ENCODE measurements around the gene UTS2R. TPM values are rescaled to one million over a fixed set of nuclear protein-coding genes. Genes with fewer than 3 reads are reported as not detected.
A peak's percentile ranks its signal among the peaks of the same experiment; 100 is the strongest.

Gene UTS2R
- total RNA-seq, 1 donor from 2014 or later = not detected

GRCh38 chr17:82419540-82419939 lies 48.0 kb downstream of the UTS2R start:
- no peak for TF ChIP-seq CTCF (IDR thresholded peaks at IDR 0.05; ENCODE audit: unreplicated experiment)
- no peak for DNase-seq (ENCODE audit: low spot score)
- no peak overlapping the region for H3K27ac Mint-ChIP-seq (ENCODE audit: unreplicated experiment)
- H3K4me1 Mint-ChIP-seq (ENCODE audit: unreplicated experiment) = no peaks in the 10 kb centered on the region
- peaks cover 2% of the 10 kb centered on the region for H3K27me3 Mint-ChIP-seq (ENCODE audit: unreplicated experiment)
- H3K4me3 Mint-ChIP-seq (ENCODE audit: unreplicated experiment) = peak overlapping the region; percentile 28
- peaks cover 4% of the 10 kb centered on the region for H3K9me3 Mint-ChIP-seq (ENCODE audit: unreplicated experiment)
- peaks cover 22% of the 10 kb centered on the region for H3K36me3 Mint-ChIP-seq (ENCODE audit: low read depth, unreplicated experiment)

GRCh38 chr17:82424001-82424862 lies 52.7 kb downstream of the UTS2R start:
- Mint-ChIP-seq H3K36me3 (ENCODE audit: low read depth, unreplicated experiment) (peaks cover 22% of the 10 kb centered on the region), H3K27ac (ENCODE audit: unreplicated experiment) (peak overlapping the region; percentile 17), H3K9me3 (ENCODE audit: unreplicated experiment) (peaks cover 4% of the 10 kb centered on the region), H3K27me3 (ENCODE audit: unreplicated experiment) (peaks cover 4% of the 10 kb centered on the region), H3K4me1 (ENCODE audit: unreplicated experiment) (peaks cover 8% of the 10 kb centered on the region), H3K4me3 (ENCODE audit: unreplicated experiment) (no peak overlapping the region)
- DNase-seq (ENCODE audit: low spot score) = peak; percentile 33
- TF ChIP-seq CTCF (IDR thresholded peaks at IDR 0.05; ENCODE audit: unreplicated experiment) = peak; percentile 62

DNA sequence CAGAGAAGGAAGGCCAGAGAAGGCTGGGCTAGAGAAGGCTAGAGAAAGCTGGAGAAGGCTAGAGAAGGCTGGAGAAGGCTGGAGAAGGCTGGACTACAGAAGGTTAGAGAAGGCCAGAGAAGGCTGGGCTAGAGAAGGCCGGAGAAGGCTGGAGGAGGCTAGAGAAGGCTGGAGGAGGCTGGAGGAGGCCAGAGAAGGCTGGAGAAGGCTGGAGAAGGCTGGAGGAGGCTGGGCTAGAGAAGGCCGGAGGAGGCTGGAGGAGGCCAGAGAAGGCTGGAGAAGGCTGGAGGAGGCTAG lies 53.2 kb downstream of the UTS2R start:
- Mint-ChIP-seq H3K27me3 (ENCODE audit: unreplicated experiment) (peaks cover 4% of the 10 kb centered on the region), H3K27ac (ENCODE audit: unreplicated experiment) (peak overlapping the region; percentile 17), H3K9me3 (ENCODE audit: unreplicated experiment) (peaks cover 4% of the 10 kb centered on the region), H3K4me1 (ENCODE audit: unreplicated experiment) (peaks cover 8% of the 10 kb centered on the region), H3K36me3 (ENCODE audit: low read depth, unreplicated experiment) (peaks cover 22% of the 10 kb centered on the region), H3K4me3 (ENCODE audit: unreplicated experiment) (no peak overlapping the region)
- TF ChIP-seq CTCF (IDR thresholded peaks at IDR 0.05; ENCODE audit: unreplicated experiment) = no peak
- DNase-seq (ENCODE audit: low spot score) = no peak

Other genes starting within 250 kb of the UTS2R start
- 37.2 TPM for gene CCDC57, start 158.9 kb upstream of the UTS2R start, total RNA-seq (ENCODE audit: unreplicated experiment)
- gene SLC16A3, start 142.7 kb upstream of the UTS2R start, total RNA-seq (ENCODE audit: unreplicated experiment) = 76.2 TPM
- 149 TPM for gene CSNK1D, start 98.1 kb upstream of the UTS2R start, total RNA-seq (ENCODE audit: unreplicated experiment)
- gene CD7, start 54.2 kb upstream of the UTS2R start, total RNA-seq (ENCODE audit: unreplicated experiment) = not detected
- not detected for gene SECTM1, start 38.0 kb upstream of the UTS2R start, total RNA-seq (ENCODE audit: unreplicated experiment)
- 0.26 TPM for gene TEX19, start 12.5 kb upstream of the UTS2R start, total RNA-seq (ENCODE audit: unreplicated experiment)
- 22.0 TPM for gene HEXD, start 46.6 kb downstream of the UTS2R start, total RNA-seq (ENCODE audit: unreplicated experiment)
- gene OGFOD3, start 46.8 kb downstream of the UTS2R start, total RNA-seq (ENCODE audit: unreplicated experiment) = 15.7 TPM
- gene CYBC1, start 79.0 kb downstream of the UTS2R start, total RNA-seq (ENCODE audit: unreplicated experiment) = 75.7 TPM
- gene NARF, start 87.0 kb downstream of the UTS2R start, total RNA-seq (ENCODE audit: unreplicated experiment) = 88.7 TPM
- gene FOXK2, start 148.0 kb downstream of the UTS2R start, total RNA-seq (ENCODE audit: unreplicated experiment) = 64.3 TPM

All from endothelial cell (in vitro differentiated cells).